SIG-M5 treated with dmso at 0.1 percent for 504 hours (cell line): ENCODE data around the gene CR1L.
"Not testable (repeated sequence)": the region's sequence is repeated elsewhere in the genome, so short reads cannot be mapped to it uniquely, and the experiment has no call there.

Experiments
- DNase-seq: peaks from one replicate; lab custom pipeline; 2025; ENCODE audit not compliant: unreplicated experiment; lab: John Stamatoyannopoulos, UW

CR1L gene

GRCh38 chr1:207645635-207646081, 725 bp downstream of the CR1L start:
- DNase-seq: no peak

GRCh38 chr1:207646171-207646570, 1.2 kb downstream of the CR1L start:
- no peak for DNase-seq

GRCh38 chr1:207646944-207647579, 2.1 kb downstream of the CR1L start:
- DNase-seq: no peak

- DNase-seq: no peak
Measured at GRCh38 chr1:207647671-207648333, 2.9 kb downstream of the CR1L start.

- DNase-seq: no peak
Measured at GRCh38 chr1:207648334-207649209, 3.6 kb downstream of the CR1L start.

GRCh38 chr1:207649210-207649753, 4.3 kb downstream of the CR1L start:
- DNase-seq: no peak

GRCh38 chr1:207649865-207650580, 5.1 kb downstream of the CR1L start:
- no peak for DNase-seq

GRCh38 chr1:207651583-207651982, 6.7 kb downstream of the CR1L start:
- DNase-seq: no peak

- DNase-seq: peak; percentile 20
Measured at GRCh38 chr1:207654320-207654719, 9.4 kb downstream of the CR1L start.

GRCh38 chr1:207658408-207658807, 13.5 kb downstream of the CR1L start:
- DNase-seq: no peak

GRCh38 chr1:207658904-207659485, 14.1 kb downstream of the CR1L start:
- DNase-seq: no peak

- DNase-seq: peak; percentile 49
Measured at GRCh38 chr1:207659545-207660153, 14.7 kb downstream of the CR1L start.

- DNase-seq: not testable (repeated sequence)
Measured at GRCh38 chr1:207661420-207661819, 16.5 kb downstream of the CR1L start.

- DNase-seq: no peak
Measured at GRCh38 chr1:207666342-207666741, 21.4 kb downstream of the CR1L start.

GRCh38 chr1:207669528-207670009, 24.6 kb downstream of the CR1L start:
- no peak for DNase-seq

- no peak for DNase-seq
Measured at GRCh38 chr1:207670192-207670591, 25.3 kb downstream of the CR1L start.

- peak; percentile 24 for DNase-seq
Measured at GRCh38 chr1:207670997-207671396, 26.1 kb downstream of the CR1L start.

- peak; percentile 75 for DNase-seq
Measured at GRCh38 chr1:207672522-207673130, 27.7 kb downstream of the CR1L start.

- DNase-seq: no peak
Measured at GRCh38 chr1:207673399-207673798, 28.5 kb downstream of the CR1L start.
